IMR-90 (cell line): ENCODE results near the gene CPNE6. TPM values are rescaled to one million over a fixed set of nuclear protein-coding genes. Genes with fewer than 3 reads are reported as not detected.

Experiments
- ATAC-seq: fragments of 200-7000 bp; cut with Tn5 transposase; 2 replicates; pipeline ENCODE4 v1.9.1; 2020; ENCODE audit warnings: low read depth, mild to moderate bottlenecking, moderate library complexity
- BruUV-seq: library from RNA; stranded (reverse); fragments of 400-500 nt; replicated peaks from 2 replicates; lab custom pipeline; 2021; lab: Mats Ljungman, UMichigan
- CTCF ChIA-PET: fragments of 300-600 bp; formaldehyde crosslinking; extraction: SDS; loops from one replicate; lab custom pipeline; 2021; ENCODE audit warnings: antibody characterized with exemption; lab: Yijun Ruan, JAX
- POLR2A ChIA-PET: fragments of 300-600 bp; sonication (Branson Sonifier 250); formaldehyde crosslinking; loops from one replicate; lab custom pipeline; 2022; ENCODE audit warnings: antibody characterized with exemption; ENCODE audit not compliant: unreplicated experiment; lab: Charles Lee
- DNase-seq: peaks from one replicate; pipeline ENCODE4 v3.0.0; 2013
- H2AFZ ChIP-seq: replicated peaks from 2 replicates; pipeline ENCODE3; 2013; ENCODE audit warnings: low read length, mild to moderate bottlenecking; ENCODE audit not compliant: poor library complexity
- H2AK5ac ChIP-seq: 2 replicates; pipeline ENCODE4 v1.6.1; 2013; ENCODE audit warnings: low read depth, low read length, inconsistent platforms
- H2AK9ac ChIP-seq: replicated peaks from 2 replicates; pipeline ENCODE3; 2013; ENCODE audit warnings: mild to moderate bottlenecking, low read depth, low read length, moderate library complexity; ENCODE audit not compliant: poor library complexity
- H2BK120ac ChIP-seq: 2 replicates; pipeline ENCODE4 v1.6.1; 2013; ENCODE audit warnings: low read depth, low read length, inconsistent platforms
- H2BK15ac ChIP-seq: 3 replicates; pipeline ENCODE4 v1.6.1; 2013; ENCODE audit warnings: low read depth, low read length, inconsistent platforms
- H2BK20ac ChIP-seq: 2 replicates; pipeline ENCODE4 v1.6.1; 2013; ENCODE audit warnings: low read depth, mild to moderate bottlenecking, inconsistent platforms, low read length, moderate library complexity
- H2BK5ac ChIP-seq: 2 replicates; pipeline ENCODE4 v1.6.1; 2013; ENCODE audit warnings: mild to moderate bottlenecking, low read depth, low read length, inconsistent platforms; ENCODE audit not compliant: poor library complexity, severe bottlenecking
- H3K14ac ChIP-seq: replicated peaks from 2 replicates; pipeline ENCODE4 v1.6.1; 2013; ENCODE audit warnings: low read depth, low read length, inconsistent platforms
- H3K18ac ChIP-seq: 2 replicates; pipeline ENCODE4 v1.6.1; 2013; ENCODE audit warnings: low read depth, low read length, control low read depth
- H3K23ac ChIP-seq: 2 replicates; pipeline ENCODE4 v1.6.1; 2013; ENCODE audit warnings: low read depth, low read length, inconsistent platforms
- H3K27ac ChIP-seq: 2 replicates; pipeline ENCODE4 v1.5.1; 2013; ENCODE audit warnings: mild to moderate bottlenecking, control low read depth, low read length; ENCODE audit not compliant: insufficient read depth
- H3K27me3 ChIP-seq: 2 replicates; pipeline ENCODE4 v1.6.1; 2013; ENCODE audit warnings: low read length; ENCODE audit not compliant: control insufficient read depth, insufficient read depth
- H3K36me3 ChIP-seq: 2 replicates; pipeline ENCODE4 v1.6.1; 2013; ENCODE audit warnings: low read length, mixed read lengths; ENCODE audit not compliant: control insufficient read depth, insufficient read depth
- H3K4ac ChIP-seq: 2 replicates; pipeline ENCODE4 v1.6.1; 2013; ENCODE audit warnings: low read depth, low read length, inconsistent platforms
- H3K4me1 ChIP-seq: 2 replicates; pipeline ENCODE4 v1.6.1; 2013; ENCODE audit warnings: low read length, mixed read lengths; ENCODE audit not compliant: control insufficient read depth, insufficient read depth
- H3K4me2 ChIP-seq: 2 replicates; pipeline ENCODE4 v1.6.1; 2013; ENCODE audit warnings: low read depth, mild to moderate bottlenecking, control low read depth, low read length, moderate library complexity
- H3K4me3 ChIP-seq: 2 replicates; pipeline ENCODE4 v1.5.1; 2013; ENCODE audit warnings: low read depth, mild to moderate bottlenecking, control low read depth, low read length, moderate library complexity; ENCODE audit not compliant: insufficient read depth
- H3K56ac ChIP-seq: 2 replicates; pipeline ENCODE4 v1.6.1; 2013; ENCODE audit warnings: low read length, inconsistent platforms; ENCODE audit not compliant: insufficient read depth; ENCODE audit errors: extremely low read depth
- H3K79me1 ChIP-seq, 2 experiments: 2 replicates each; pipeline ENCODE4 v1.6.1; 2013; ENCODE audit warnings: low read length in 2 of 2, inconsistent platforms in 1 of 2, low read depth in 1 of 2
- H3K9ac ChIP-seq: 2 replicates; pipeline ENCODE4 v1.6.1; 2013; ENCODE audit warnings: low read depth, low read length, control low read depth
- H3K9me1 ChIP-seq: 2 replicates; pipeline ENCODE4 v1.6.1; 2013; ENCODE audit warnings: low read length, inconsistent platforms; ENCODE audit not compliant: insufficient read depth
- H3K9me3 ChIP-seq: 2 replicates; pipeline ENCODE4 v1.6.1; 2013; ENCODE audit warnings: low read length; ENCODE audit not compliant: control insufficient read depth, insufficient read depth
- H4K20me1 ChIP-seq: 2 replicates; pipeline ENCODE4 v1.6.1; 2013; ENCODE audit warnings: low read length, inconsistent platforms; ENCODE audit not compliant: insufficient read depth
- H4K5ac ChIP-seq: 2 replicates; pipeline ENCODE4 v1.6.1; 2013; ENCODE audit warnings: mild to moderate bottlenecking, low read depth, low read length, control low read depth
- H4K8ac ChIP-seq, 2 experiments: 2 replicates each; pipeline ENCODE4 v1.6.1; 2013; ENCODE audit warnings: low read depth in 2 of 2, low read length in 2 of 2, control low read depth in 1 of 2, inconsistent platforms in 1 of 2
- H4K91ac ChIP-seq: 2 replicates; pipeline ENCODE4 v1.6.1; 2013; ENCODE audit warnings: low read depth, low read length, inconsistent platforms; ENCODE audit not compliant: insufficient read depth
- BHLHE40 ChIP-seq: fragments of 150-350 bp; IDR thresholded peaks from 2 replicates; pipeline ENCODE4 v1.6.1; 2016; ENCODE audit warnings: mild to moderate bottlenecking, low read depth, low read length
- CEBPB ChIP-seq: IDR thresholded peaks from 2 replicates; pipeline ENCODE4 v1.6.1; 2012; ENCODE audit warnings: low read depth, low read length, improper control_type of control experiment
- CHD1 ChIP-seq: IDR thresholded peaks from 2 replicates; pipeline ENCODE4 v1.6.1; 2012; ENCODE audit warnings: low read depth, low read length, improper control_type of control experiment
- CTCF ChIP-seq: conservative IDR thresholded peaks from 2 replicates; pipeline ENCODE4 v1.5.1; 2012; ENCODE audit warnings: mild to moderate bottlenecking, low read depth, low read length, improper control_type of control experiment
- ELK1 ChIP-seq: fragments of 150-350 bp; IDR thresholded peaks from 2 replicates; pipeline ENCODE4 v1.6.1; 2016; ENCODE audit warnings: low read depth, mild to moderate bottlenecking, low read length, moderate library complexity, borderline replicate concordance
- FOS ChIP-seq: fragments of 150-350 bp; IDR thresholded peaks from 2 replicates; pipeline ENCODE4 v1.6.1; 2016; ENCODE audit warnings: low read depth, low read length
- MXI1 ChIP-seq: IDR thresholded peaks from 2 replicates; pipeline ENCODE4 v1.6.1; 2012; ENCODE audit warnings: low read depth, mild to moderate bottlenecking, low read length, moderate library complexity, borderline replicate concordance
- NFE2L2 ChIP-seq: fragments of 150-350 bp; IDR thresholded peaks from 2 replicates; pipeline ENCODE4 v1.6.1; 2016; ENCODE audit warnings: low read depth, mild to moderate bottlenecking, low read length
- POLR2A ChIP-seq: IDR thresholded peaks from 2 replicates; pipeline ENCODE4 v1.6.1; 2012; ENCODE audit warnings: mild to moderate bottlenecking, low read depth, low read length
- RAD21 ChIP-seq: IDR thresholded peaks from 2 replicates; pipeline ENCODE4 v1.6.1; 2012; ENCODE audit warnings: low read length, improper control_type of control experiment
- RCOR1 ChIP-seq: IDR thresholded peaks from 2 replicates; pipeline ENCODE4 v1.6.1; 2012; ENCODE audit warnings: mild to moderate bottlenecking, low read length, improper control_type of control experiment; ENCODE audit not compliant: insufficient replicate concordance
- RFX5 ChIP-seq: IDR thresholded peaks from 2 replicates; pipeline ENCODE4 v1.8.0; 2012; ENCODE audit warnings: low read depth, mild to moderate bottlenecking, low read length, moderate library complexity
- SMC3 ChIP-seq: fragments of 150-350 bp; IDR thresholded peaks from 2 replicates; pipeline ENCODE4 v1.6.1; 2016; ENCODE audit warnings: low read depth, mild to moderate bottlenecking, antibody characterized with exemption, low read length, moderate library complexity
- WGBS, 2 experiments: methylation state at CpG; one replicate each; pipeline versions ENCODE4 v1.1.5 to v1.1.7; 2013; ENCODE audit warnings: missing lambda C conversion rate in 2 of 2; ENCODE audit not compliant: insufficient read length in 1 of 2; ENCODE audit errors: extremely low coverage in 2 of 2; 5-methylcytosine and 5-hydroxymethylcytosine counted together
- dilution Hi-C: fragments of 300-500 bp; cut with HindIII; formaldehyde crosslinking; loops from one replicate; pipeline ENCODE4 v1.14.3; 2018; ENCODE audit warnings: low sequenced_read_pairs; ENCODE audit not compliant: unreplicated experiment
- in situ Hi-C: fragments of 300-500 bp; cut with MboI; formaldehyde crosslinking; loops from 3 replicates; pipeline ENCODE4 v1.14.3; 2019; ENCODE audit warnings: low sequenced_read_pairs, inconsistent platforms, mixed read lengths
- intact Hi-C: fragments of 100-400 bp; cut with micrococcal nuclease; formaldehyde crosslinking; loops from 2 replicates; pipeline ENCODE4 v1.10.0; 2022
- polyA plus RNA-seq, 3 experiments: library from polyadenylated mRNA; depleted of rRNA; stranded (reverse); fragments of >200 nt; gene quantifications; 2 replicates each; pipeline ENCODE4 v1.2.3, GENCODE V29; 2012; ENCODE audit warnings: low replicate concordance in 1 of 3
- total RNA-seq: library from RNA; depleted of rRNA; stranded (reverse); fragments of >200 nt; gene quantifications from 2 replicates; pipeline ENCODE4 v1.2.3, GENCODE V29; 2012
- TF ChIP-seq, protein P1 (sequence below): fragments of 150-350 bp; IDR thresholded peaks from 2 replicates; pipeline ENCODE4 v1.6.1; 2017; ENCODE audit warnings: mild to moderate bottlenecking, antibody characterized with exemption, low read length, low read depth

The CPNE6 gene
- total and polyA plus RNA-seq, 2 of the 4 experiments (the other 2 are of a cell fraction), result not detected

GRCh38 chr14:24055971-24056799 lies 15.2 kb upstream of the CPNE6 start:
- Histone ChIP-seq H3K9me3 (no peaks in the 10 kb centered on the region), H3K4ac (no peak overlapping the region), H4K20me1 (peaks cover 3% of the 10 kb centered on the region; the same call in 1 of the 2 replicates), H3K4me3 (no peak overlapping the region), H2AFZ (no peak overlapping the region), H3K79me1 (no peaks in the 10 kb centered on the region), H3K27ac (no peak overlapping the region), H2AK9ac (no peak overlapping the region), H4K5ac (no peak overlapping the region), H3K23ac (no peak overlapping the region), H3K18ac (no peak overlapping the region), H2BK120ac (no peak overlapping the region), H3K4me2 (no peak overlapping the region), H2BK15ac (no peak overlapping the region), H2BK5ac (no peak overlapping the region), H3K36me3 (no peaks in the 10 kb centered on the region), H2BK20ac (no peak overlapping the region), H2AK5ac (no peak overlapping the region), H3K14ac (no peak overlapping the region), H3K9me1 (0 out of 2 replicates have a peak, but pooled peaks cover 3% of the 10 kb centered on the region), H3K56ac (no peak overlapping the region), H4K8ac (no peak overlapping the region), H3K9ac (no peak overlapping the region), H4K91ac (no peak overlapping the region), H3K27me3 (peaks cover 35% of the 10 kb centered on the region; the same call in 1 of the 2 replicates), H3K4me1 (peaks cover 5% of the 10 kb centered on the region; the same call in 1 of the 2 replicates)
- ATAC-seq, result no peak
- no peak for DNase-seq
- intact Hi-C loops, result no loop called here
- ChIA-PET CTCF (interaction anchor here (1.0 kb wide), 1 partner anchor 38 kb away, joined by 3 read pairs; the partner anchor contains the start of gene PCK2), POLR2A (no interaction called here)
- no TSS peak for BruUV-seq
- WGBS, 2 experiments, result 55% methylated on average over 4 of the region's 10 CpGs; no CpG with 5 or more reads in 1 of the 2 experiments
- dilution Hi-C loops, result no loop called here
- in situ Hi-C loops, result loop anchor here (5.0 kb wide), 1 partner anchor 36 kb away; the partner anchor contains the start of gene PCK2
- no peak for TF ChIP-seq RAD21
- no peak for TF ChIP-seq FOS
- TF ChIP-seq, protein P1, sequence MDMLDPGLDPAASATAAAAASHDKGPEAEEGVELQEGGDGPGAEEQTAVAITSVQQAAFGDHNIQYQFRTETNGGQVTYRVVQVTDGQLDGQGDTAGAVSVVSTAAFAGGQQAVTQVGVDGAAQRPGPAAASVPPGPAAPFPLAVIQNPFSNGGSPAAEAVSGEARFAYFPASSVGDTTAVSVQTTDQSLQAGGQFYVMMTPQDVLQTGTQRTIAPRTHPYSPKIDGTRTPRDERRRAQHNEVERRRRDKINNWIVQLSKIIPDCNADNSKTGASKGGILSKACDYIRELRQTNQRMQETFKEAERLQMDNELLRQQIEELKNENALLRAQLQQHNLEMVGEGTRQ, result no peak
- TF ChIP-seq CEBPB, result no peak
- TF ChIP-seq RFX5, result no peak
- TF ChIP-seq SMC3, result no peak
- TF ChIP-seq ELK1, result no peak
- no peak for TF ChIP-seq CHD1
- TF ChIP-seq MXI1, result no peak
- no peak for TF ChIP-seq RCOR1
- TF ChIP-seq CTCF, result no peak
- TF ChIP-seq BHLHE40, result no peak
- TF ChIP-seq POLR2A, result no peak
- no peak for TF ChIP-seq NFE2L2
